GM18858 (cell line): Measurements from ENCODE around the gene C1QTNF8.

Experiments used
- ATAC-seq: cut with Tn5 transposase; IDR thresholded peaks from one replicate; pipeline ENCODE4 v1.9.1; 2021; ENCODE audit not compliant: unreplicated experiment

C1QTNF8 gene

DNA sequence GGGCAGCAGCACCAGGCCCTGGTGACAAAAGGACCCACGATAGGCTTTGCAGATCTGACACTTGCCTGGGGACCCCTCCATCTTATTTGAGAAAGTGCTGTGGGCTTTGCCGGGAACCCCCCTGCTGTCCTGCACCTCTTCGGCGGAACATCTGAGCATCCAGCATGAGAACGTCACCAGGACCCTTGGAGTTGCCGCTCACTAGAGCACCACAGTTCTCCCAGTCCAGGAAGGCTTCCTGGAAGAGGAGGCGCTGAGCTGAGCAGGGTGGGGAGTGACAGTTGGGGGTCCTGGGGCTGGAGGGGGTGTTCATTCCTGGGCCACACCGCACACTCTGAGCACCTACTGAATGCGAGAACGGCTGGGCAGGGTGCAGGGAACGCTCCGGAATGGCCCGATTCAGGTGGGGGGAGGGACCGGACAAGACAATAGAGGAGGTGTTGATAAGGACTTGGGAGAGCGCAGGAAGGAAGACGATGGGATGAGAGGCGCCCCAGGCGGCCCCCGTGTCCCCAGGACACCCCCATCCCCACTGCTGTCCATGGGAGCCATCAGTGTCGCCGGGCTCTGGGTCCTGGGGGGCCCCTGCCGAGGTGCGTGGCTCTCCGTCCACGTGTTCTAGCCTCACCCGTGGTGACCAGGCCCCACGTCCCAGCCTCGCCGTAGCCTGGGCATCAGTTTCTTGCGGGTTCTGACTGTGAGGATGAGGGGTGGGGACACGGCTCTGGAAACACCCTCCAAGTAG lies 32.1 kb upstream of the C1QTNF8 start:
- ATAC-seq = no peak

DNA sequence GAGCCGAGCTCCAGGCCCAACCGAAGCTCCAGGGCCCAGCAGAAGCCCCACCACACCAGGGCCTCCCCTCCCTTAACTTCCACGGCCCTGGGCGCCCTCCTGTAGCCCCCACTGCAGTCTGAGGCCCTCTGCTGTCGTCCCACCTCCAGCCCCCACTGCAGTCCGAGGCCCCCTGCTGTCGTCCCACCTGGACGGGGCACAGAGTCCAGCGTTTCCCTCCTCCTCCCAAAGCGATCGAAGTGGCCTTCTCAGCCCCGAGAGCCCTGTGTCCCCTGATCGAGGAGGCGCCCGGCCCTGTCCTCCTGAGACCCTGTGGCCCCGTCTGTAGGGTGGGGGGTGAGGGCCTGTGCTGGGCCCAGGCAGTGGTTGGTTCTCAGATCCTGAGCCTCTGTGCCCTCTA lies 31.1 kb upstream of the C1QTNF8 start:
- no peak for ATAC-seq

DNA sequence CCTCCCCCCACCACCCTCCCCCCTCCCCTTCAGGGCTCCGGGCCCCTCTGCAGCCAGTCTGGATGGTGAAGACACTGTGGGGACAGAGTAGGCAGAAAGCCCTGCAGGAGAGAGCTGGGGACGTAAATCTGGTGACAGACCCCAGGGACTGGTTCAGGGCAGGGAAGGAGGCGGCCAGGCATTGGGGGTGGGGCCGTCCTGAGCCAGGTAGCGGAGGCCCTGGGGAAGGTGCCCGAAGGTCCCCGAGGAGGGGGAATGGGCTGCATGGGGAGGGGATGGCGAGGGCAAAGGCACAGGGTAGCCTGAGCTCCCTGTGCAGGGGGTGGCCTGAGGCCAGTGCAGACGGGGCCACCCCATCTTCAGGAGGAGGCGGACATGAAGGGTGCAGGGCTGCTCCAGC lies 30.5 kb upstream of the C1QTNF8 start:
- ATAC-seq = no peak

DNA sequence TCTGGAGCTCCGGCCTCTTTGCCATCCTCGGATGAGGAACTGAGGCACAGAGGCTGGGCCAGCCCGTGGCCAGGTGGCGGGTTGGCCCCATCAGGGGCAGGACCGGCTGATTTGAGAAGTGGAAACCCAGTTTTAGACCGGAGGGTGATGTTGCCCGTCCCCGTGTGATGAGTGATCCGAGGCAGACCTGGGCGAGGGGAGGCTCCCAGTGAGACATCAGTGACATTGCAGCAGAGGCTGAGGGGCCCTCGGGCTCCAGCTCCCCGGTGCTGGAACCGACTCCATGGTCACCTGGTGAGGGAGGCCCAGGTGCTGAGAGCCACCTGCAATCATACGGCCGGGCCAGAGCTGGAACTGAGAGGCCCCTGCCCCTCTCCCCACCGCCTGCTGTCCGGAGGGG lies 30.0 kb upstream of the C1QTNF8 start:
- ATAC-seq = no peak

DNA sequence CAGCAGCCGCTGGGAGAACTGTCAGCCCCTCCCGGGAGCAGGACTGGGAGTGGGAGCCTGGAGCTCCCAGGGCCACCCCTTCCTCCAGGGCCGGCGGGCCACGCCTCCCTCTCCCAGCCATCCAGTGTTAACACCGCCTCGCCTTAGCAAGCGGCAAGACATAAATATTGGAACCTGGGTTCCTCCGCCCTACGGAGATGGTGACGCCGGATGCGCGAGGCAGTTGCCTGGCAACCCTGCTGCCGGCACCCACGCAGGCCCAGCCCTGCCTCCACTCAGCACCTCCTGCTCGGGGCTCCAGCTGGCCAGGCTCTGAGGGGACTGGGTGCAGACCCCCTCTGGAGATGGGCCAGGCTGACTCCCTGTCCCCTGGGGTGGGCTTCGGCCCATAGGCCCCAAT lies 29.4 kb upstream of the C1QTNF8 start:
- no peak for ATAC-seq

DNA sequence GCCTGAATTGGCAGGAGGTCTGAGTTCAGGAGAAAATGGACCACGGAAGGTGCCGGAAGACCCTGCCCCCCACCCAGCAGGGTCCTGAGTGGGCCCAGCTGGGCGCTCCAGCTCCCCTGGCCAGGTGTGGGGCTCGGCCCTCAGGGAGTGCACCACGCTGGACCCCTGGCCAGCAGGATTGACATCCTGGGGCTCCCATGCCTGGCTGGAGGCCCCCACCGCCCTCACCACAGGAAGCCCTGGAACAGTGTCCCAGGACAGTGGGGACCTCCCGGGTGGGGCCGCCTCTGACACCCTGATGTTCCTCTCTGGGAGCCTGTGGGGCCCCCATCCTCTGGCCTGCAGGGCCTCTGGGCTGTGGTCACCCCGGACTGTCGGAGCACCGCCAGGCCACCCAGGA lies 28.8 kb upstream of the C1QTNF8 start:
- ATAC-seq = no peak

DNA sequence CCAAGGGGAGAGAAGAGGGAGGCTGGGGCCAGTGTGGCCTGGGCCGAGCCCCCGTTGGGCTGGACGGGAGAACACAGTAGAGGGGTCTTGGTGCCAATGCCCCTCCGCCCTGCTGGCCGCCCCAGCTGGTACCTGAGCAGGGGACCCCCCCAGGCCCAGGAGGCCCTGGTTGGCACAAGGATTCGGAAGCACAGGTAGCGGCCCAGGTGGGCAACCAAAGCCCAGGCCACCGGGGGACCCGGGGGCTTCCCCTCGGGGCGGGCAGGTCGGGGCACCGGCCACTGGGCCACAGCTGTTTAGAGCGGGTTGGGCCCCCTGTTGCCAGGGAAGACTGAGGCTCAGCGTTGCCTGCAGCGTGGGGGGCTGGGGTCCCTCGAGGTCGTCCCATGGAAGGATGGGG lies 28.2 kb upstream of the C1QTNF8 start:
- ATAC-seq = no peak

DNA sequence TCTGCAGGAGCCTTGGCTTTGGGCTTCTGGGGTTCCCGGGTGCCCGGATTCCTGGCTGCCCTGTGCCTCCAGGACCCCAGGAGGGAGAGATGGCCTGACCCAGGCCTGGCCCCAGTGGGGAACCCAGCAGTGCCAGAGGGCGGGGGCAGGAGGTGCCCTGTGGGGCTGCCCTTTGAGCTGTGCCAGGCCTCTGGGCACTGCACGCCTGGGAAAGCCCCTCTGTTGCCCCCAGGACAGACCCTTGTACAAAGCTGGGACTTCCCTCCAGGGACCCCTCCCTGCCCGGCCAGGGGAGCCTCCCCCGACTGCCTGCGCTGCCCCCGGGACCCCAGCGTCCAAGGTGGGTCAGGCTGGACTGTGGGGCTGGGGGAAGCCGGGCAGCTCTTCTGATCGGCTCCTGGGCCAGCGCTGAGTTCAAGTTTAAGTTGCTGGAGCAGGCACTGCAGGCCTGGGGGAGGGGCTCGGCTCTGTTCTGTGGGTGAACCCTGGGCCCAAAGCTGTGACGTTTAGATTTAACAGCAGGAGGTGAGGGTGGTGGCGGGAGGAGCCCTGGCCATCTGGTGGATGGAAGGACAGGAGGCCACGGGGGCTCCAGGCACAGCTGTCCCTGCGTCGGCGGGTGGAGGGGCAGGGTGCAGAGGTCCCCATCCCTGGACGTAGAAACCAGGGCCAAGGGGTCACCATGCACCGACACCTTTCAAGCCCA lies 27.6 kb upstream of the C1QTNF8 start:
- ATAC-seq = no peak

DNA sequence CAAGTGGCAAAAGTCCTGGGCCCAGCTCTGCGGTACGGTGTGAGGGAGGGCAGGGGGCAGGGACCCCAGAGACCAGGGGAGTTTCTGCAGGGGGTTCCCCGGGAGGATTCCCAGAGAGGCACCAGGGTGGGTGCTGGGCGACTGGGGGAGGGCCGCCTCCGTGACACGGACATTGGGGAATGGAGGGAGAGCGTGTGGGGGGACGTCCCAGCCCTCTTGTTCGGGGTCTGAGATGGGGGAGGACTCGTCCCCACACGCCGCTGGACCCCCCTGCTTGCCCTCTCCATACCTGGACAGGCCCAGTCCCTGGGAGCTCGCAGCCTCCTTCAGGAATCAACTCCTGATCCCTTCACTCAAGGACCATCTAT lies 26.3 kb upstream of the C1QTNF8 start:
- no peak for ATAC-seq

DNA sequence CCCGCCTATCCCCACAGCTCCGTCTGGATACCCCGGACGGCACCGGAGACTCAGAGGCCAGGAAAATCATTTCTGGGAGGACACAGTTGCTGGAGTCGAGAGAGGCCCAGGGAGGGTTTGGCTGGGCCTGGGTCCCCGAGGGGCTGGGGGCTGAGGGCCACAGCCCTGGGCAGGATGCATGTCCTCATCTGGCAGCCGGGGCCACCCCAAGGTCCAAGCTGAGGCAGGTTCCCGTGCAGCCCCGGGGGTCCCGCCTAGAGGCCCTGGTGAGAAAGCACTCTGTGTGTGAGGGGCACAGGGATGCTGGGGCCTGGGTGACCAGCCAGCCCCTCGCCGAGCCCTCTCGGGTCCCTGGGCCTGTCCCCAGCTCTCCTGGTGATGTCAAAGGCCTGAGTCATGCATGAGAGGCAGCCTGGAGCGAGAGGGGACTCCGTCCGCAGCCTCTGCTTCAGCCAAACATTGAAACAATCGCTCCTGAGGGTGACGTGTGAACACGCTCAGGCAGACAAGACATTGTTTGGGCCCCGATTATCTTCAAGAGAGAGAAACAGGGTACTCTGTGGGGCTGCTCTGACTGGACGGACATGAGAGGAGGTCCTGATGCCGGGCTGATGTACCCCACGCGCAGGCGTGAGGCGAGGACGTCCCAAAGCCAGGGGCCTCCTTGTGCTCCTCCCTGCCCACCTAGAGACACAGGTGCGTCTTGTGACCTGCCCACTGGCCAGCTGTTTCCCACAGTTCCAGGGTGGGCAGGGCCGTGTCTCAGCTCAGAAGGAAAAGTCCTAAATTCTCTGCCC lies 25.8 kb upstream of the C1QTNF8 start:
- ATAC-seq = no peak

DNA sequence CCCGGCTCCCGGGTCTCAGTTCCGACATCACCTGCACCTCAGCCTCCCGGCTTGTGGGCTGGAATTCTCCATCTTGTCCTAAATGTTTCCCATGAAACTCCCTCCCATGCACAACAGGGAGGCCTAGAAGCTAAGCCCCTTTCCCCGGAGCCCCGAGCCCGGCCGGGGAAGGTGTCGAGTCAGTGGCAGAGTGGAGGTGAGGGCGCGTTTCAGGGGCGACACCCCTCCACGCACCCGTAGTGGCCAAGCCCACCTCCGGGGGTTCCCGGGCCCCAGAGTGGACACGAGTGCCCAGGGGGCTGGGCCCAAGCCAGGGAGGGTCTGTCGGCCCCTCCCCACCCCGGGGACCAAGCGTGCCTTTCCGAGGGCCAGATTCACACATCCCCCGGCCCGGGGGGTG lies 25.0 kb upstream of the C1QTNF8 start:
- ATAC-seq = no peak

DNA sequence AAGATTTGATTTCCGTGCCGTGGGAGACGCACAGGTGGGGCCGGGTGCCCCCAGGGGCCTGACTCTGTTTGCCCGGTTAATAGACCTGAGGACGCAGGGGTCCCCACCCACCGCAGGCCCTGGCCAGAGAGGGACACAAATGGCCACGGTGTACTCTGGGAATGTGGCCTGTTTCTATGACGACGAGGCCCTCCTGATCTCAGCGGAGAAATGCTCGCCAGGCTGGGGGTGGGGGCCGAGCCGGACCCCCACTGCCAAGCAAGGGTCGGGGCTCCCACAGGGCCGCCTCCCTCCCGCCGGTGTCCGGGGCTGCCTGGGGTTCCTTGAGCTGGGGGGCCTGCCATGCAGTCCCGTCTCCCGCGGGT lies 24.5 kb upstream of the C1QTNF8 start:
- no peak for ATAC-seq

DNA sequence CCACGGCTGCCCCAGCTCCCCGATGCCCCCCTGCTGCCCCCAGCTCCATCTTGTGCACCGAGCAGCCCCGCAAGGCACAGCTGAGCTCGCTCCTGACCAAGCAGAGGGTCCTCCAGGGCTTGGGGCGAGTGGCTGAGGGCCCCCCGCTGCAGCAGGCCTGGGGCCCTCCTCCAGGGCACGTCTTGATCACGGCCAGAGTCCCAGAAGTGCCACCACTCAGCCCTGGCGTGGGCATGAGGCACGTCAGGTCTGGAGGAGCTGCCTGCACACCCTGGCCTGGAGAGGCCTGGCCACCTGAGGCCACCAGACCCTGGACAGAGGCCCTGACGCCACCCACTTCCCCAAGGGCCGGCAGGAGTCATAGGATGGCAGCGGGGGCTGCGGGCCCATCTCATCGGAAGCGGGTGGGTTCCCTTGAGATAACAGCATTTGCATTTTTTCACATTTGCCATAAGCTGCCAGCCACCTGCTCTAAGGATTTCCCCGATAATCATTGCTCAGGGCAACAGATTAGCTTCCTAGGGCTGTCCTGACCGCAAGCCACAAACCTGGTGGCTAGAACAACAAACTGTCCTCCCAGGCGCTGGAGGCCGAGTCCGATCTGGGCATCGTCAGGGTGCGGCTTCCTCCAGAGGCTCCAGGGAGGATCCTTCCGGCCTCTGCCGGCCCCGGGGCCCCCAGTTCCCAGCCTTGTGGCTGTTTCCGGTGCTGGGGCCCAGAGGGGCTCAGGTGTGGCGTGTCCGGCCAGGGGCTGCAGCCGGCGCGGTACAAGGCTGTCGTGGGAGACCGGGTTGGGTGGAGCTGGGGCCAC lies 23.9 kb upstream of the C1QTNF8 start:
- no peak for ATAC-seq

DNA sequence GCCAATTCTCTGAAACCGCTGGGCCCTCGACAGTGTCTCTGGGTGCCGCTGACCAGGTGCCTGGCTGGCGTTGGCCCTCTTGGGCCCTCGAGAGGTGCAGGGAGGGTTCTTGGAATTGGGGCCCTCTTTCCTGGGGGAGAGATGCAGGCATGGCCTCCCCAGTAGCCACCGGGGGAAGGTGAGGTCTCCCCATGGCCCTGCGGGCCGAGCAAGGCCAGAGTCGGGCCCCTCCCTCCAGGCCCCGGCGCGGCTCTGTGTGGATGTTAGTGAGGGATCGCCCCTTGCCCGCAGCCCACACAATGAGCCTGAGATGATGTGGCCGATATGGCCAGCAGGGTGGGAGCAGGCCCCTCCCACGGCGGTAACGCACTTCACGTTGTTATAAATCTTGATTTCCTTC lies 23.1 kb upstream of the C1QTNF8 start:
- ATAC-seq = no peak

DNA sequence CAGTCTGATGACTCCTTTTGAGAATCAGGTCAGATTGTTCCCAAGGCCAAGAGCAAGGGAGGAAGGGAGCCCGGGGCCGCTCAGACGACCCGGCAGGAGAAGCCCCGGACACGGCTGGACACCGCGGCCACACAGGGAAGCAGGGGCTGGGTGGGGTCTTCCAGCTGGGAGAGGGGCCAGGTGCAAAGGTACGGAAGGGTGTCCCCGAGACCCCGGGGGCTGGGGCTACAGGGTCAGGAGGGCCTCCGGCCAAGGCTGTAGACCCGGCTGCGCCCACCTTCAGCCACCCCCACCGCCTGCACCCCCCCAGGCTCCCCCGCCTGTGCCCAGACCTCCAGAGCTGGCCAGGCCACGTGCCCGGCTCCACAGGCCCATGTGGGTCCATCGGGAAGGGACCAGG lies 21.9 kb upstream of the C1QTNF8 start:
- no peak for ATAC-seq

DNA sequence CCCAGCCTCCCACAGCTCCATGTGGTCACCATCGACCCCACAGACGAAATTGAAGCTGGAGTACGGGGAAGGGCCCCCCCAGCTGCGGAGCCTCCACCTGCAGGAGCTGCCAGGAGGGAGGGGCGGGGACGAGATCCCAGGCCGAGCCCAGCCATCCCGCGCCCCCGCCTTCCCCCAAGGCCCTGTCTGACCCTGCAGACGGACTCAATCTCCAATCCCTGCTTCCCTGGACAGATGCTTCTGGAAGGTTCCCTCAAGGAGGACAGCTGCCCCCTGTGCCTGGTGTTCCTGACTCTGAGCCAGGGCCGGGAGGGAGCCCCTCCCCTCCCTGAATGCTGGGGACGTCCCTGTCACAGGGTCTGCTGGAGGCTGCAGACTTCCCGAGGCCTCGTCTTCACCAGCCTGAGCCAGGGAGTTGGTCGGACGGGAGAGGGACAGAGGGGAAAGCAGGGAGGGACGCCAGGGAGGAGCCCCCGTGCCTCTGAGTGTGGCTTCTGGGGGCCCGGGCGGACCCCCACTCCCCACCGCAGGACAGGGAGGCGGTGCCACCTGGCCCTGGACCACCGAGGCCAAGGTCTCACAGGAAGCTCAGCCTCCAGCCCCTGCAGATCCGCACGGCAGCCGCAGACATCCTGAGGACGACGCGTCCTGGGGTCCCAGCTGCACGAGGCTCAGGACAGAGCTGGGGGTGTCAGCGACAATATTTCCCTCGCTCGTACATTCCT lies 21.3 kb upstream of the C1QTNF8 start:
- ATAC-seq = no peak

DNA sequence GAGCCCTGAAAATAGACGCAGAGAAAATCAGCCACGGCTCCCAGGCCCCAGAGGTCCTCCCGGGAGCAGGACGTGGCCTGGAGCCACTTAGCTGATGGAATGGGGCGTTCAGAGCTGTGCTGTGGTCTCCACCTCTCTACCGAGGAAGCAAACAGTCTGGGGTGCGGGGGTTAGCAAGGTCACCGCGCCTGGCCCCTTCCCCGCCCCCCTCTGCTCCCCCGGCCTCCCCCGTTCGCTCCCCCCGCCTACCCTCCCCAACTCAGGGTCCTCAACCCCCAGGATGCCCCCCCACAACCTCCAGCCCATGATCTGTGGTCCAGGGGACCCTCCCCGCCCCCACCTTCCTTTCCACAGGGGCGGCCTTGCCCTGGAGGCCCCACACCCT lies 20.6 kb upstream of the C1QTNF8 start:
- ATAC-seq = no peak

DNA sequence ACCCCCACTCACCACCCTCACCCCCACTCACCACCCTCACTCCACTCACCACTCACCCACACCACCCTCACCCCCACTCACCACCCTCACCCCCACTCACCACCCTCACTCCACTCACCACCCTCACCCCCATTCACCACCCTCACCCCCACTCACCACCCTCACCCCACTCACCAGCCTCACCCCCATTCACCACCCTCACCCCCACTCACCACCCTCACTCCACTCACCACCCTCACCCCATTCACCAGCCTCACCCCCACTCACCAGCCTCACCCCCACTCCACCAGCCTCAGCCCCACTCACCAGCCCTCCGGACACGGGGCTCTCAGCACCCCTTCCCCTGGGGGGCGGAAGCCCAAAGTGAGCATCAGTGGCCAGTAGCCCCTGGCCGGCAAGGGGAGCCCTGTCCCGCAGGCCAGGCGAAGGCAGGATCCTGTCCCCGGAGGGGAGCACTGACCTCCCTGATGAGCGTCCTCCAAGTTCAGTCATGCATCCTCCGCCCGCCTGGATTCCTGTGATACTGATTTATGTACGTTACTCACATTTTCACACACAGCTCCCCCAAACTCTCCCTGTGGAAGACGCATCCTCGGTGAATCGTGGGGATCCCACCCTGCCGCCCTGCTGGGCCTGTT lies 18.0 kb upstream of the C1QTNF8 start:
- no peak for ATAC-seq

DNA sequence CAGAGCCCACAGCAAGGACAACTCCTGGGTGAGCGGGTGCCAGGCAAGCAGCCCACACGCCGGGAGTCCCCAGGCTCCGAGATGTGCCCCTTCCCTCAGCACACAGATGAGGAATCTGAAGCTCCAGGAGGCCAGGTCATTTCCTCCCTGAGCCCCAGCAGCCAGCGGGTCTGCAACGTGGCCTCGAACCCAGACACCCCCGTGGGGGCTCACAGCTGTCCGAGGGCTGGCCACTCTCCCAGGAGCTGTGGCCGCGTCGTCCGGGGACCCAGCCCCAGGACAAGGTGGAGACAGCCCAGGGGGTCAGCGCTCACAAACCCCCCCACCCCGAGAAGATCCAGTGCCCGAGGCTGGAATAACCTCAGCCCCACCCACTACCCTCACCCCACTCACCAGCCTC lies 17.4 kb upstream of the C1QTNF8 start:
- ATAC-seq = no peak

DNA sequence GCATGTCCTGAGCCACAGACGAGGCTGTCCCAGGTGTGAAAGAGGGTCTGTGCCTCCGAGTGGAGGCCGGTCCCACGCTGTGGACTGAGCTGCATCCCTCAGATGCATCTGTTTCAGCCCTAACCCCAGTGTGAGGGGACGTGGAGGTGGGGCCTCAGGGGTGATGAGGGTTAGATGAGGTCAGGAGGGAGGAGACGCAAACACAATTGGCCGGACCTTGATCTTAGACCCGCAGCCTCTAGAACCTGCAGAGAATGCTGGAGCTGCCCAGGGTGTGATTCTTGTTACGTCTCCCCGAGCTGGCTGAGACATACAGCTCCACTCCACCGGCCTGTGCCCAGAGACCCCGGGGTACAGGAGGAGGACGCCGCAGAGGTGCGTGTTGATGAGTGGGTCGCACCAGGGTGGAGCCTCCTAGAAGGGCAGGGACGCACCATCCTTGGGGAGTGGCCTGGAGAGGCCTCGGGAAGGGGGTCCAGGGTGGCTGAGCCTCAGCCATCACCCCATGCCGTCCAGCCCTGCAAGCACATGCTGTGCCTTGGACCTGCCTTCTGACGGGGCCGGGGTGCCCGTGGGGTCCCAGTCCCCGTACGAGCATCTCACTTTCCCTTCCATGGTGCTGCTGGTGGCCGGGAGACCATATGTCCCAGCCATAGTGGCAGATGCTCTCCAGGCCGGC lies 16.6 kb upstream of the C1QTNF8 start:
- ATAC-seq = no peak
